Naive thymus-derived CD4-positive, alpha-beta T cell (primary cell): ENCODE results near the gene SHC1. TPM values are rescaled to one million over a fixed set of nuclear protein-coding genes. Genes with fewer than 3 reads are reported as not detected.

ENCODE experiments used
- ATAC-seq: fragments of 150-1000 bp; cut with Tn5 transposase; 2 replicates; pipeline ENCODE4 v1.10.0; 2021; ENCODE audit warnings: mild to moderate bottlenecking, moderate library complexity
- CTCF ChIA-PET: fragments of 350-600 bp; sonication (Branson Sonifier 250); formaldehyde crosslinking; loops from one replicate; lab custom pipeline; 2021; ENCODE audit warnings: antibody characterized with exemption; lab: Charles Lee
- POLR2A ChIA-PET: fragments of 350-600 bp; sonication (Branson Sonifier 250); formaldehyde crosslinking; loops from one replicate; lab custom pipeline; 2021; ENCODE audit warnings: antibody characterized with exemption, inconsistent platforms; lab: Charles Lee
- DNase-seq, 9 donors: peaks; one replicate each; pipeline versions ENCODE4 v3.0.0 to v3.0.0-alpha.2; 2020 to 2022; ENCODE audit warnings: mixed read lengths in 1 of 9
- H3K27ac ChIP-seq: one replicate; pipeline ENCODE4 v1.7.0; 2013; ENCODE audit warnings: mild to moderate bottlenecking, low read depth, low read length, moderate library complexity
- H3K27me3 ChIP-seq, 2 donors: one replicate each; pipeline ENCODE4 v1.7.0; 2013; ENCODE audit warnings: low read length in 2 of 2, mild to moderate bottlenecking in 2 of 2, moderate library complexity in 2 of 2; ENCODE audit not compliant: control insufficient read depth in 2 of 2, insufficient read depth in 2 of 2
- H3K36me3 ChIP-seq, 3 experiments: 1 replicate in 2 of 3; 2 replicates in 1 of 3; pipeline ENCODE4 v1.7.0; 2013; ENCODE audit warnings: low read length in 3 of 3, mild to moderate bottlenecking in 3 of 3, moderate library complexity in 1 of 3; ENCODE audit not compliant: insufficient read depth in 3 of 3, control insufficient read depth in 2 of 3
- H3K4me1 ChIP-seq, 2 donors: one replicate each; pipeline ENCODE4 v1.7.0; 2013; ENCODE audit warnings: low read length in 2 of 2, mild to moderate bottlenecking in 2 of 2, moderate library complexity in 1 of 2; ENCODE audit not compliant: control insufficient read depth in 2 of 2, insufficient read depth in 2 of 2
- H3K4me3 ChIP-seq: 2 replicates; pipeline ENCODE4 v1.7.0; 2013; ENCODE audit warnings: mild to moderate bottlenecking, low read length
- H3K9me3 ChIP-seq, 3 experiments: 1 replicate in 2 of 3; 2 replicates in 1 of 3; pipeline ENCODE4 v1.7.0; 2013; ENCODE audit warnings: low read length in 3 of 3; ENCODE audit not compliant: control insufficient read depth in 2 of 3
- H3K27ac Mint-ChIP-seq, 9 donors: one replicate each; pipeline ENCODE4 v1.8.0; 2020 to 2022; ENCODE audit warnings: mixed read lengths in 9 of 9, mild to moderate bottlenecking in 8 of 9, moderate library complexity in 5 of 9, inconsistent platforms in 2 of 9
- H3K27me3 Mint-ChIP-seq, 5 donors: one replicate each; pipeline ENCODE4 v1.8.0; 2021 to 2022; ENCODE audit warnings: mixed read lengths in 5 of 5, mild to moderate bottlenecking in 1 of 5
- H3K36me3 Mint-ChIP-seq, 5 donors: one replicate each; pipeline ENCODE4 v1.8.0; 2020 to 2022; ENCODE audit warnings: mixed read lengths in 5 of 5, mild to moderate bottlenecking in 3 of 5, inconsistent platforms in 1 of 5
- H3K4me1 Mint-ChIP-seq, 7 donors: one replicate each; pipeline ENCODE4 v1.8.0; 2020 to 2022; ENCODE audit warnings: mixed read lengths in 7 of 7, mild to moderate bottlenecking in 3 of 7, inconsistent platforms in 1 of 7
- H3K4me3 Mint-ChIP-seq, 10 donors: one replicate each; pipeline ENCODE4 v1.8.0; 2020 to 2022; ENCODE audit warnings: mild to moderate bottlenecking in 10 of 10, mixed read lengths in 10 of 10, moderate library complexity in 6 of 10, inconsistent platforms in 2 of 10
- H3K9me3 Mint-ChIP-seq, 11 donors: one replicate each; pipeline ENCODE4 v1.8.0; 2020 to 2022; ENCODE audit warnings: mixed read lengths in 11 of 11, mild to moderate bottlenecking in 4 of 11, inconsistent platforms in 1 of 11, moderate library complexity in 1 of 11
- intact Hi-C, 2 donors: fragments of 100-400 bp; cut with micrococcal nuclease; formaldehyde crosslinking; loops; one replicate each; pipeline ENCODE4 v1.15.1; 2023
- polyA plus RNA-seq, 2 donors: library from polyadenylated mRNA; unstranded; fragments of 300-500 nt; fragmentation: Illumina TruSeq; gene quantifications; one replicate each; pipeline ENCODE4 v1.2.3, GENCODE V29; 2021
- total RNA-seq, 6 experiments: library from RNA in 5 of 6; stranded (reverse) in 5 of 6; gene quantifications; 1 replicate in 5 of 6; 2 replicates in 1 of 6; pipeline ENCODE4 v1.2.3 and lab custom pipeline; 2021 to 2026

The SHC1 gene
- 10 to 100 TPM; 71.0 to 76.9 (median 73.7) TPM for total RNA-seq
- polyA plus RNA-seq, result 10 to 100 TPM; 29.6 to 38.3 TPM
- 78.5 reads per million, percentile 80 among the genes with 10 or more reads in this experiment for total RNA-seq (lab: John Stamatoyannopoulos, UW)

DNA sequence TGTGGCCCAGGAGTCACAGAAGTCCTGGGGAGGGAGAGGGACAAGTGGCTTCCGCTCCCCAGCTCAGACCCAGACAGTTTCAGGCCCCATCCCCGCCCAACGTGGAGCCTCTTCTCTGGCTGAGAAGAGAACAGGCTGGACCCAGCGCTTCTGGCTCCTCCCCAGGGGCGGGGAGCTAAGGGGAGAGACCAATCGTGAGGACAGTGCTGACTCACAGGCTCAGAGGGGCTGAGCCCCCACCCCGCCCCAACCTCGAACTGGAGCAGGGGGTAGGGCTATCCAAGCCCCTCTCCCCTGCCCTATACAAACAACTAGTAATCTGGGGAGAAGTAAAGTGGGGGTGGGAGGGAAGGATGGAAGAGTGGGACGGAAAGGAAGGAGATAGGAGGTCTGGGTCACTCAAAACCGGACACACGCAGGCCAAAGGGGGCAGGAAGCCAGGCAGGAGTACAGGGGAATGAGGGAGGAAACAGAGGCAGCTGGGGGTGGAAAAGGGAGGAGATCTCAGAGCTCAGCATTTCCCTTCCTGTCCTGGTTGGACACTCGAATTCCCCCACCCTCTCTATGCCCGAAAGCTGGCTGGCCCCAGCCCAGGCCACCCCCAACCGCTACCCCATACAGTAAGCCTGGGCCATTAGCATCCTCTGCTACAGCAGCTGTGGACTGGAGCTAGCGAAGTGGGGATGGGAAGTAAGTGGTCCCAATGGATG, at the start of gene SHC1:
SHC1 (minus strand) TSS at position 117 of the 710 bp plus-strand sequence. CDS start 221 bp downstream, outside the sequence.
- DNase-seq, result peak in 1 of 9 donors; percentile 52
- peak within 1 kb of the TSS; percentile 51 for H3K27ac ChIP-seq
- no peak for ATAC-seq
- H3K36me3 Mint-ChIP-seq, result peaks cover 0 to 15% (median 0%) of the 10 kb centered on the region in 5 donors
- no peaks in the 10 kb centered on the region for H3K27me3 ChIP-seq
- peaks cover 20 to 27% of the 10 kb centered on the region in 2 donors for H3K4me1 ChIP-seq
- no peaks in the 10 kb centered on the region for H3K9me3 ChIP-seq
- H3K4me1 Mint-ChIP-seq, result peaks cover 27 to 48% (median 34%) of the 10 kb centered on the region in 7 donors
- CTCF ChIA-PET, result interaction anchor here (0.5 to 10.5 kb wide), 5 partner anchors 12 to 63 kb away, joined by 3 to 94 read pairs (median 5); partner anchors contain the start of gene FLAD1
- H3K4me3 Mint-ChIP-seq, result peak within 1 kb of the TSS; percentile 37 to 71 (median 54)
- POLR2A ChIA-PET, result interaction anchor here (0.9 to 11.7 kb wide), 9 partner anchors 10 to 73 kb away, joined by 3 to 160 read pairs (median 4); partner anchors contain the start of genes FLAD1, PBXIP1 and PYGO2
- H3K9me3 Mint-ChIP-seq, result peaks cover 0 to 2% (median 0%) of the 10 kb centered on the region in 11 donors
- intact Hi-C loops, result loop anchor here in 1 of 2 donors (10.0 kb wide), 1 partner anchor 354 kb away; the partner anchor contains the start of gene RUSC1
- no peak within 1 kb of the TSS for H3K4me3 ChIP-seq
- H3K27ac Mint-ChIP-seq, result peak within 1 kb of the TSS; percentile 51 to 93 (median 82)
- H3K27me3 Mint-ChIP-seq, result no peaks in the 10 kb centered on the region
- H3K36me3 ChIP-seq, result peaks cover 11 to 54% (median 15%) of the 10 kb centered on the region in 3 experiments

DNA sequence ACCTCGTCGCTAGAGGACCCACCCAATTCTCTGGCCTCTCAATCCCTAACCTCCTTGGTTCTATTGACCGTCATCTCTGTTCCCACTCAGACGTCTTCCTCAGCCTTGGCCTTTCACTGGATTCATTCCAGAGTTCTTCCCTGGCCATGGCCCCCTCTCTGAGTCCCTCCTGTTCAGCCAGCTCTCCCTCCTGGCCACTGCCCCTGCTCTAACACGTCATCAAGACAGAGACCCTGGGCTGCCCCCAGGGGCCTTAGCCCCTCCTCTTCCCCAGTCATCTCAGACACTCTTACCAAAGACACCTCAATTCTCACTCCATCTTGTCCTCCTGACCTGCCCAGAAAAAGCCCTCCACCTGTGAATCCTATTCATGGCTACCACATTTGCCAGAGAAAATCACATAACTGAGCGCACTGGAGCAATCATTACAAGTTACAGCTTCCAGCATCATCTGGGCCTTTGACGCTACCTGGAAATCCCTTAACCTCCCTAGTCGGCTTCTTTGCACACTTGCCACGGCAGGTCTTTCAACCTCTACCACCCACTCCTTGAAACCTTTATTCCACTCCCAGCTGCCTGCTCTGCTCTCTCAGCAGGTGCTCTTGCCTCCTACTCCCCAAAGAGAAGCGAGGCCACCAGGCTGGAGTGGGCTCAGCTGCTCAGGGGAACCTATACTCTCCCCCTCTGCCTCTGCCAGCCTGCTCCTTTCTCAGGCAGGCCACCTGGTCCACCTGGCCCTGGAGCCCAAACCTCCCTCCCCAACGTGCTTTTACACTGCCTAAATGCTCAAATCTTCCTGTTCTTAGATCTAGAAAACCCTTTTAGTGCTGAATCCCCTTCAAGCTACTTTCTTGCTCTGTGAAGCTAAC, 49.1 kb upstream of the SHC1 start:
- no peaks in the 10 kb centered on the region for H3K9me3 ChIP-seq
- H3K27me3 Mint-ChIP-seq, result no peaks in the 10 kb centered on the region
- peaks cover 0 to 20% (median 0%) of the 10 kb centered on the region in 3 experiments for H3K36me3 ChIP-seq
- DNase-seq, result no peak
- peaks cover 19 to 43% of the 10 kb centered on the region in 2 donors for H3K4me1 ChIP-seq
- ChIA-PET POLR2A (interaction anchor here (0.7 to 13.8 kb wide), 4 partner anchors 19 to 65 kb away, joined by 3 to 270 read pairs (median 70); partner anchors contain the start of genes FLAD1, LENEP, PBXIP1 and ZBTB7B), CTCF (interaction anchor here (0.6 to 13.9 kb wide), 9 partner anchors 21 to 148 kb away, joined by 3 to 291 read pairs (median 3); partner anchors contain the start of genes LENEP, PBXIP1, PYGO2 and ZBTB7B)
- peak overlapping the region in 5 of 10 donors; percentile 5 to 75 (median 12) for H3K4me3 Mint-ChIP-seq
- peak overlapping the region; percentile 39 for H3K27ac ChIP-seq
- peak overlapping the region; percentile 36 to 98 (median 91) for H3K27ac Mint-ChIP-seq
- no peak overlapping the region for H3K4me3 ChIP-seq
- intact Hi-C loops, result loop anchor here in 1 of 2 donors (5.0 kb wide), 2 partner anchors 33 to 412 kb away; partner anchors contain the start of genes ADAM15 and ADAR
- H3K9me3 Mint-ChIP-seq, result peaks cover 0 to 4% (median 0%) of the 10 kb centered on the region in 11 donors
- ATAC-seq, result no peak
- peaks cover 0 to 19% (median 0%) of the 10 kb centered on the region in 5 donors for H3K36me3 Mint-ChIP-seq
- no peaks in the 10 kb centered on the region for H3K27me3 ChIP-seq
- H3K4me1 Mint-ChIP-seq, result peaks cover 34 to 67% (median 56%) of the 10 kb centered on the region in 7 donors

GRCh38 chr1:155018617-155019348, 48.2 kb upstream of the SHC1 start:
- Histone ChIP-seq H3K27me3 (no peaks in the 10 kb centered on the region), H3K36me3 (peaks cover 0 to 26% (median 0%) of the 10 kb centered on the region in 3 experiments), H3K27ac (peak overlapping the region; percentile 39), H3K4me1 (peaks cover 27 to 52% of the 10 kb centered on the region in 2 donors), H3K9me3 (no peaks in the 10 kb centered on the region), H3K4me3 (no peak overlapping the region)
- POLR2A ChIA-PET, result interaction anchor here (0.6 to 13.8 kb wide), 9 partner anchors 18 to 126 kb away, joined by 3 to 270 read pairs (median 5); partner anchors contain the start of genes FLAD1, LENEP, PBXIP1 and PMVK
- DNase-seq (no peak), ATAC-seq (no peak)
- CTCF ChIA-PET, result interaction anchor here (1.0 to 13.9 kb wide), 7 partner anchors 20 to 66 kb away, joined by 3 to 291 read pairs (median 18); partner anchors contain the start of genes FLAD1, LENEP, PBXIP1 and PYGO2
- H3K27me3 Mint-ChIP-seq, result no peaks in the 10 kb centered on the region
- peaks cover 0 to 20% (median 4%) of the 10 kb centered on the region in 5 donors for H3K36me3 Mint-ChIP-seq
- H3K4me1 Mint-ChIP-seq, result peaks cover 34 to 76% (median 64%) of the 10 kb centered on the region in 7 donors
- H3K9me3 Mint-ChIP-seq, result peaks cover 0 to 3% (median 0%) of the 10 kb centered on the region in 11 donors
- intact Hi-C loops, result loop anchor here in 1 of 2 donors (5.0 kb wide), 2 partner anchors 34 to 411 kb away; partner anchors contain the start of genes ADAM15 and ADAR
- H3K27ac Mint-ChIP-seq, result peak overlapping the region; percentile 25 to 98 (median 80)
- peak overlapping the region in 2 of 10 donors; percentile 5 to 11 for H3K4me3 Mint-ChIP-seq

DNA sequence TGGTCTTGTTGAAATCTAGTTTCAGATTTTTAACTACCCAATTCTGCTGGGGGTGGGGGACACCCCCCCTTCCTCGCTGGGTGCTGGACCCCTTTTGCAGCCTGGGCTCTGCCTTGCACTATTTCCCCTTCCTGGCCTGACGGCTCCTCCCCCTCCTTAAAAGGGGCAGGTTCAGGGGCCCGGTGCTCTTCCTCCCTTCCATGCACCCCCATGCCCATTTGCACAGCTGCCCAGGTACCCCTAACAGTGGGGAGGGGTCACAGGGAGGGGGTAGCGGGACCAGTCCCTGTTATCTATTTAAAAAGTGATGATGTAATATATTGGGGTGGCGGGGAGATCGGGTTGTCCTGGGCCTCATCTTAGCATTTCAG, 47.4 kb upstream of the SHC1 start:
- Histone ChIP-seq H3K36me3 (peaks cover 0 to 26% (median 0%) of the 10 kb centered on the region in 3 experiments), H3K27ac (peak overlapping the region; percentile 83), H3K27me3 (no peaks in the 10 kb centered on the region), H3K9me3 (no peaks in the 10 kb centered on the region), H3K4me3 (peak overlapping the region; percentile 50), H3K4me1 (peaks cover 35 to 59% of the 10 kb centered on the region in 2 donors)
- ChIA-PET CTCF (interaction anchor here (0.6 to 13.9 kb wide), 16 partner anchors 9 to 458 kb away, joined by 3 to 291 read pairs (median 10); partner anchors contain the start of genes ADAM15, CKS1B, FLAD1 and LENEP), POLR2A (interaction anchor here (0.8 to 13.8 kb wide), 12 partner anchors 15 to 458 kb away, joined by 3 to 270 read pairs (median 11); partner anchors contain the start of genes FLAD1, LENEP, PBXIP1 and PMVK)
- ATAC-seq (no peak), DNase-seq (no peak)
- Mint-ChIP-seq H3K27me3 (no peaks in the 10 kb centered on the region), H3K4me1 (peaks cover 35 to 81% (median 69%) of the 10 kb centered on the region in 7 donors), H3K9me3 (peaks cover 0 to 3% (median 0%) of the 10 kb centered on the region in 11 donors), H3K4me3 (peak overlapping the region in 9 of 10 donors; percentile 39 to 84 (median 68)), H3K36me3 (peaks cover 0 to 27% (median 4%) of the 10 kb centered on the region in 5 donors), H3K27ac (peak overlapping the region; percentile 38 to 98 (median 83))
- intact Hi-C loops, result loop anchor here (1.0 to 5.0 kb wide), 16 partner anchors 12 to 539 kb away; partner anchors contain the start of genes FLAD1 (in 2 of the 2), PYGO2 (in 2 of the 2), ADAM15 (in 1 of the 2) and ADAR (in 1 of the 2)
